Tibial nerve (tissue), 4 donors: ENCODE results near the gene BARD1. TPM values are rescaled to one million over a fixed set of nuclear protein-coding genes. Genes with fewer than 3 reads are reported as not detected.

ENCODE experiments used
- DNase-seq, 2 donors: peaks; one replicate each; pipeline ENCODE4 v3.0.0-alpha.2; 2019; ENCODE audit warnings: low spot score in 2 of 2
- H3K27ac ChIP-seq, 4 donors: fragments of 200-600 bp; sonication (generic) in 3 of 4; one replicate each; pipeline ENCODE4 v1.5.1; 2017 to 2019; ENCODE audit warnings: mild to moderate bottlenecking in 1 of 4
- H3K27me3 ChIP-seq, 2 donors: fragments of 200-600 bp; sonication (generic) in 1 of 2; one replicate each; pipeline versions ENCODE4 v1.5.1 to v1.6.0; 2017 to 2019
- H3K36me3 ChIP-seq, 3 donors: fragments of 200-600 bp; sonication (generic); one replicate each; pipeline ENCODE4 v1.5.1; 2018 to 2019
- H3K4me1 ChIP-seq, 4 donors: fragments of 200-600 bp; sonication (generic) in 3 of 4; one replicate each; pipeline ENCODE4 v1.5.1; 2017 to 2019
- H3K4me3 ChIP-seq, 4 donors: fragments of 200-600 bp; sonication (generic) in 3 of 4; one replicate each; pipeline ENCODE4 v1.5.1; 2017 to 2019; ENCODE audit warnings: mild to moderate bottlenecking in 1 of 4, moderate library complexity in 1 of 4
- H3K9me3 ChIP-seq, 4 donors: fragments of 200-600 bp; sonication (generic) in 3 of 4; one replicate each; pipeline ENCODE4 v1.5.1; 2017 to 2019
- EP300 ChIP-seq, 2 donors: sonication (generic); formaldehyde crosslinking; IDR thresholded peaks; one replicate each; pipeline ENCODE4 v1.6.1; 2017; ENCODE audit warnings: antibody characterized with exemption in 2 of 2, mild to moderate bottlenecking in 1 of 2
- POLR2A ChIP-seq, 2 donors: fragments of 450-650 bp; IDR thresholded peaks; one replicate each; pipeline ENCODE4 v1.6.1; 2017; ENCODE audit warnings: antibody characterized with exemption in 2 of 2, mild to moderate bottlenecking in 2 of 2, moderate library complexity in 2 of 2
- WGBS, 2 donors: methylation state at CpG; one replicate each; pipeline ENCODE4 v1.1.5; 2018; 5-methylcytosine and 5-hydroxymethylcytosine counted together
- total RNA-seq, 4 donors: library from RNA; depleted of rRNA; stranded (reverse); fragments of >200 nt; gene quantifications; one replicate each; pipeline ENCODE4 v1.1.0, GENCODE V29; 2016
- TF ChIP-seq, protein P1 (sequence below), 5 experiments: fragments of 200-600 bp in 3 of 5; fragments of 450-650 bp in 2 of 5; sonication (generic) in 3 of 5; IDR thresholded peaks; one replicate each; pipeline ENCODE4 v1.5.1; 2016 to 2019; ENCODE audit warnings: antibody characterized with exemption in 5 of 5, mild to moderate bottlenecking in 3 of 5, moderate library complexity in 2 of 5

BARD1 gene
- total RNA-seq, 4 donors from 2014 or later, result 11.1 to 16.0 (median 11.1) TPM

DNA sequence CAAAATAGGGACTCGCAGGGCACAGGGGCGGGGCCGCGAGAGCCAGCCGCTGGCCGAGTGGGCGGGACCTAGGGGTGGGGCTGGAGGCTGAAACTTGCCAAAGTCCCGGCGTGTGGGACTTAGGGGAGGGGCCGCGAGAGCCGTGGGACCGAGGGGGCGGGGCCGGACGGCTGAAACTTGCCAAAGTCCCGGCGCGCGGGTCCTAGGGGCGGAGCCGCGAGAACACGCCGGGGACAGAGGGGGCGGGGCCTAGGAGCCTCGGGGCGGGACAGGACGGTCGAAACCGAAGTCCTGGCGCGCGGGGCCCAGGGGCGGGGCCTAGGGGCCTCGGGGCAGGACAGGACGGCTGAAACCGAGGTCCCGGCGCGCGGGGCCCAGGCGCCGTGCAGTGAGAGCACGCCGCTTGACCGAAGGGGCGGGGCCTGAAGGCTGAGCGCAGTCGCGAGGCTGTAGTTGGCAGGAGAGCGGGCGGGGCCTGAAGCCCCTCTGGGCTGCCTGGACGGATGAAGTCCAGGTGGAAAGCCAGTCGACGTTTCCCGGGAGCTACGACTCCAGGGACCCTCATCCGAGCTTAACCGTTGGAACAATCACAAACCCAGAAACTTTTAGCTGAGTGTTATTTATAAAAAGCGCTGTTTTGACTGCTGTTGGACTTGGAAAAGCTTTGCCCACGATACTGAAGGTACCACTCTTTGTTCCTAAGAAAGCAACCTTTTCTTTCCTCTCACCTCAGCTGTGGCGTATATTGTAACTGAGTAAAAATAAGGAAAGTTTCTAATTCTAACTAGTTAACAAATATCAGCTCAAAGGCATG, 475 bp upstream of the BARD1 start:
- 2% methylated on average over 48 to 51 of the region's 63 CpGs for WGBS, 2 donors
- Histone ChIP-seq H3K36me3 (no peaks in the 10 kb centered on the region), H3K27me3 (no peaks in the 10 kb centered on the region), H3K27ac (peak overlapping the region; percentile 85 to 95 (median 89)), H3K4me1 (peaks cover 0 to 23% (median 3%) of the 10 kb centered on the region in 4 donors), H3K4me3 (peak overlapping the region; percentile 75 to 91 (median 82)), H3K9me3 (no peaks in the 10 kb centered on the region)
- DNase-seq, result peak; percentile 98
- TF ChIP-seq, protein P1, sequence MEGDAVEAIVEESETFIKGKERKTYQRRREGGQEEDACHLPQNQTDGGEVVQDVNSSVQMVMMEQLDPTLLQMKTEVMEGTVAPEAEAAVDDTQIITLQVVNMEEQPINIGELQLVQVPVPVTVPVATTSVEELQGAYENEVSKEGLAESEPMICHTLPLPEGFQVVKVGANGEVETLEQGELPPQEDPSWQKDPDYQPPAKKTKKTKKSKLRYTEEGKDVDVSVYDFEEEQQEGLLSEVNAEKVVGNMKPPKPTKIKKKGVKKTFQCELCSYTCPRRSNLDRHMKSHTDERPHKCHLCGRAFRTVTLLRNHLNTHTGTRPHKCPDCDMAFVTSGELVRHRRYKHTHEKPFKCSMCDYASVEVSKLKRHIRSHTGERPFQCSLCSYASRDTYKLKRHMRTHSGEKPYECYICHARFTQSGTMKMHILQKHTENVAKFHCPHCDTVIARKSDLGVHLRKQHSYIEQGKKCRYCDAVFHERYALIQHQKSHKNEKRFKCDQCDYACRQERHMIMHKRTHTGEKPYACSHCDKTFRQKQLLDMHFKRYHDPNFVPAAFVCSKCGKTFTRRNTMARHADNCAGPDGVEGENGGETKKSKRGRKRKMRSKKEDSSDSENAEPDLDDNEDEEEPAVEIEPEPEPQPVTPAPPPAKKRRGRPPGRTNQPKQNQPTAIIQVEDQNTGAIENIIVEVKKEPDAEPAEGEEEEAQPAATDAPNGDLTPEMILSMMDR (IDR thresholded peaks at IDR 0.05), result no peak
- peak in 1 of 2 donors; percentile 58 for TF ChIP-seq POLR2A (IDR thresholded peaks at IDR 0.05)

- Histone ChIP-seq H3K36me3 (no peaks in the 10 kb centered on the region), H3K27ac (peak overlapping the region; percentile 85 to 95 (median 89)), H3K27me3 (no peaks in the 10 kb centered on the region), H3K4me1 (peaks cover 0 to 23% (median 3%) of the 10 kb centered on the region in 4 donors), H3K9me3 (no peaks in the 10 kb centered on the region), H3K4me3 (peak overlapping the region; percentile 75 to 91 (median 82))
- DNase-seq, result no peak
- WGBS, 2 donors, result 11 to 18% methylated on average over 3 of the region's 3 CpGs
- TF ChIP-seq EP300 (IDR thresholded peaks at IDR 0.05), result no peak
- no peak for TF ChIP-seq POLR2A (IDR thresholded peaks at IDR 0.05)
- TF ChIP-seq, protein P1 (IDR thresholded peaks at IDR 0.05), result no peak
Measured at GRCh38 chr2:214807653-214808052, 1.8 kb downstream of the BARD1 start.

DNA sequence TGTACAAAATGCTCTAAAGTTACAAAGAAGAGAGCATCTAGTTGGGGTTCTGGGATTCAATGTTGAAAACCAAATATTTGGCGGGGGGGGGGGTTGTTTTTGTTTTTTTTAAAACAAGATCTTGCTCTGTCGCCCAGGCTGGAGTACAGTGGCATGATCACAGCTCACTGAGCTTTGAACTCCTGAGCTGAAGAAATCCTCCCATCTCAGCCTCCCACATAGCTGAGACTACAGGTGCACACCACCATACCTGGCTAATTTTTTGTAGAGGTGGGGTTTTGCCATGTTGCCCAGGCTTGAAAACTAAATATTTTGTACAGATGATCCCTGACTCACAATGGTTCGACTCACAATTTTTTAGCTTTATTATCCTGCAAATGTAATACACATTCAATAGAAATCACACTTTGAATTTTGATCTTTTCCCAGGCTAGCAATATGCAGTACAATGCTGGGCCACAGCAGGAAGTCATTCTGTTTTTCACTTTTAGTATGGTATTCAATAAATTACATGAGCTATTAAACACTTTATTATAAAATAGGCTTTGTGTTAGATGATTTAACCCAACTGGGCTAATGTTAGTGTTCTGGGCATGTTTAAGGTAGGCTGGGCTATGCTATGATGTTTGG, 7.6 kb downstream of the BARD1 start:
- no peak for DNase-seq
- Histone ChIP-seq H3K9me3 (no peaks in the 10 kb centered on the region), H3K4me1 (peaks cover 0 to 5% (median 0%) of the 10 kb centered on the region in 4 donors), H3K27me3 (no peaks in the 10 kb centered on the region), H3K36me3 (no peaks in the 10 kb centered on the region), H3K4me3 (no peak overlapping the region), H3K27ac (no peak overlapping the region)
- 81 to 86% methylated on average over 3 of the region's 3 CpGs for WGBS, 2 donors
- TF ChIP-seq POLR2A (IDR thresholded peaks at IDR 0.05) (no peak), EP300 (IDR thresholded peaks at IDR 0.05) (no peak)
- TF ChIP-seq, protein P1 (IDR thresholded peaks at IDR 0.05), result no peak

DNA sequence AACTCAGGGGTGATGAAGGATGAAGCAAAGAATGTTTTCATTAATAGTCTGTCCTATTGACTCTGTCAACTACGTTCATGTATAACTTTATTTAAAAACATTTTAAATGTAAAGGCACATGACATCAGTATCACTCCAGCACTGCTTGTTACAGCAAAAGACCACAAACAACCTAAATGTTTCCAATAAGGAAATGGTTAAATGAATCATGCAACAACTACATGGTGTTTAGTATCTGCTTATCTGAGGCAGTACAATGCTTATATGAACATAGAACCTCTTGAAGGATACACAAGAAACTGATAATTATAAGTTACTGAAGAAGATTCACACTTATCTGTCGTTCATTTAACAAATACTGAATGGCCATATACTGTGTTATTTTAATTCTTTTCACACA, 8.4 kb downstream of the BARD1 start:
- no peaks in the 10 kb centered on the region for H3K36me3 ChIP-seq
- no peak for DNase-seq
- H3K27ac ChIP-seq, result no peak overlapping the region
- TF ChIP-seq POLR2A (IDR thresholded peaks at IDR 0.05) (no peak), EP300 (IDR thresholded peaks at IDR 0.05) (no peak)
- TF ChIP-seq, protein P1 (IDR thresholded peaks at IDR 0.05), result no peak
- H3K4me3 ChIP-seq, result no peak overlapping the region
- no peaks in the 10 kb centered on the region for H3K9me3 ChIP-seq
- WGBS, 2 donors, result 87 to 97% methylated on average over 2 of the region's 2 CpGs
- no peaks in the 10 kb centered on the region for H3K4me1 ChIP-seq
- no peaks in the 10 kb centered on the region for H3K27me3 ChIP-seq

GRCh38 chr2:214800180-214800579, 9.3 kb downstream of the BARD1 start:
- H3K4me1 ChIP-seq, result no peaks in the 10 kb centered on the region
- H3K36me3 ChIP-seq, result peaks cover 0 to 8% (median 0%) of the 10 kb centered on the region in 3 donors
- H3K4me3 ChIP-seq, result no peak overlapping the region
- no peaks in the 10 kb centered on the region for H3K27me3 ChIP-seq
- 83 to 91% methylated on average over 3 of the region's 3 CpGs for WGBS, 2 donors
- TF ChIP-seq EP300 (IDR thresholded peaks at IDR 0.05), result no peak
- TF ChIP-seq, protein P1 (IDR thresholded peaks at IDR 0.05), result no peak
- TF ChIP-seq POLR2A (IDR thresholded peaks at IDR 0.05), result no peak
- DNase-seq, result no peak
- H3K27ac ChIP-seq, result no peak overlapping the region
- no peaks in the 10 kb centered on the region for H3K9me3 ChIP-seq
